ENCODE measurements around the gene NPY2R. TPM values are rescaled to one million over a fixed set of nuclear protein-coding genes. Genes with fewer than 3 reads are reported as not detected.

The NPY2R gene
- total and polyA plus RNA-seq, 5 donors from 2014 or later = not detected

- no peak for ATAC-seq (ENCODE audit: low read depth in 2 of 2)
- Histone ChIP-seq H3K4me3 (ENCODE audit: low read depth, low read length) (no peak overlapping the region), H3K9me3 (ENCODE audit: control insufficient read depth in 2 of 2, low read length in 2 of 2) (no peaks in the 10 kb centered on the region), H3K36me3 (ENCODE audit: control insufficient read depth, insufficient read depth, low read length) (no peaks in the 10 kb centered on the region), H3K27me3 (ENCODE audit: control insufficient read depth, insufficient read depth, low read length) (no peaks in the 10 kb centered on the region), H3K4me1 (ENCODE audit: control insufficient read depth, insufficient read depth, low read length, poor library complexity, severe bottlenecking) (no peaks in the 10 kb centered on the region), H3K27ac (ENCODE audit: insufficient read depth, low read length, poor library complexity, severe bottlenecking) (no peak overlapping the region)
- Mint-ChIP-seq H3K9me3 (peaks cover 0 to 4% (median 0%) of the 10 kb centered on the region in 7 donors), H3K4me3 (no peak overlapping the region), H3K27ac (no peak overlapping the region), H3K27me3 (no peaks in the 10 kb centered on the region), H3K4me1 (no peaks in the 10 kb centered on the region), H3K36me3 (no peaks in the 10 kb centered on the region)
- DNase-seq = no peak
Observed at GRCh38 chr4:155234206-155234605, 25.8 kb downstream of the NPY2R start.

DNA sequence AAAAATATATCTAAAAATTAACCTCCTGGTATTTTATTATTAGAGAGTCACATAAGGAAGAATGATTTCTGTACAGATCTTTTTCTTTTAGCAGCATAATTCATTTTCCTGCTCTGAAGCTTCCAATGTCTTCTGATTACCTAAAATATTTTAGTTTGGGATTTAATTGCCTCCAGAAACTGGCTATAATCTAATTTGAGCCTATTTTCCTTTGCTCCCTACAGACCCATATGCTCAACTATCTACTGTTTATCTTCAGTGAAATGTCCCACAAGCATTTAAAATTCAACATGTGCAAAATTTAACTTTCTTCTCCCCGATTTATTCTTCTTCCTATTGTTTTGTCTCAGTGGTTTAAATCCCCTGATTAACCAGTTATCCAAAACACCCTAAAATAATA is 29.1 kb downstream of the NPY2R start:
- no peak overlapping the region for H3K4me3 ChIP-seq (ENCODE audit: low read depth, low read length)
- no peaks in the 10 kb centered on the region for H3K27me3 ChIP-seq (ENCODE audit: control insufficient read depth, insufficient read depth, low read length)
- Mint-ChIP-seq H3K4me3 (no peak overlapping the region), H3K36me3 (no peaks in the 10 kb centered on the region), H3K9me3 (peaks cover 0 to 5% (median 0%) of the 10 kb centered on the region in 7 donors), H3K27ac (no peak overlapping the region), H3K27me3 (no peaks in the 10 kb centered on the region), H3K4me1 (no peaks in the 10 kb centered on the region)
- DNase-seq = no peak
- H3K4me1 ChIP-seq (ENCODE audit: control insufficient read depth, insufficient read depth, low read length, poor library complexity, severe bottlenecking) = no peaks in the 10 kb centered on the region
- ATAC-seq (ENCODE audit: low read depth in 2 of 2) = no peak
- H3K27ac ChIP-seq (ENCODE audit: insufficient read depth, low read length, poor library complexity, severe bottlenecking) = no peak overlapping the region
- H3K36me3 ChIP-seq (ENCODE audit: control insufficient read depth, insufficient read depth, low read length) = no peaks in the 10 kb centered on the region
- no peaks in the 10 kb centered on the region for H3K9me3 ChIP-seq (ENCODE audit: control insufficient read depth in 2 of 2, low read length in 2 of 2)

DNA sequence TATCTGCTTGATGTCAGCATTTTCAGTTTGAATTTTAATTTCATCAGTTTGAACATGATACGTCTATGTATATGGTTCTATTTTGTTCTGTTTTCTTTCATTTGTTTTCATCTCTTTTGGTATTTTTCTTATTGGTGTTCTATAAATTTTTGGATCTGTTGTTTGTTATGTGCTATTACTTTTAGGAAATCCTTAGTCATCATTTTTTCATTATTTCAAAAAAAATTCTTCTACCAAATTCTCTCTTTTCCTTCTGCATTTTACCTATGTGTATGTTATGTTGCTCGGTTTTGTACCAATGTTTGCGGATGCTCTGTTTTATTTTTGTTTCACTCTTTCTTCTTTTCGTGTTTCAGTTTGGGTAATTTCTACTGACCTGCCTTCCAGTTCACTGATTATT is 32.8 kb downstream of the NPY2R start:
- Histone ChIP-seq H3K4me1 (ENCODE audit: control insufficient read depth, insufficient read depth, low read length, poor library complexity, severe bottlenecking) (no peaks in the 10 kb centered on the region), H3K4me3 (ENCODE audit: low read depth, low read length) (no peak overlapping the region), H3K27ac (ENCODE audit: insufficient read depth, low read length, poor library complexity, severe bottlenecking) (no peak overlapping the region), H3K27me3 (ENCODE audit: control insufficient read depth, insufficient read depth, low read length) (no peaks in the 10 kb centered on the region), H3K36me3 (ENCODE audit: control insufficient read depth, insufficient read depth, low read length) (no peaks in the 10 kb centered on the region), H3K9me3 (ENCODE audit: control insufficient read depth in 2 of 2, low read length in 2 of 2) (no peaks in the 10 kb centered on the region)
- H3K36me3 Mint-ChIP-seq = no peaks in the 10 kb centered on the region
- DNase-seq (no peak), ATAC-seq (ENCODE audit: low read depth in 2 of 2) (no peak)
- H3K27ac Mint-ChIP-seq = no peak overlapping the region
- H3K27me3 Mint-ChIP-seq = no peaks in the 10 kb centered on the region
- H3K4me1 Mint-ChIP-seq = no peaks in the 10 kb centered on the region
- no peak overlapping the region for H3K4me3 Mint-ChIP-seq
- H3K9me3 Mint-ChIP-seq = peaks cover 0 to 5% (median 0%) of the 10 kb centered on the region in 7 donors

- Histone ChIP-seq H3K27ac (ENCODE audit: insufficient read depth, low read length, poor library complexity, severe bottlenecking) (no peak overlapping the region), H3K4me1 (ENCODE audit: control insufficient read depth, insufficient read depth, low read length, poor library complexity, severe bottlenecking) (no peaks in the 10 kb centered on the region), H3K9me3 (ENCODE audit: control insufficient read depth in 2 of 2, low read length in 2 of 2) (no peaks in the 10 kb centered on the region), H3K36me3 (ENCODE audit: control insufficient read depth, insufficient read depth, low read length) (no peaks in the 10 kb centered on the region), H3K4me3 (ENCODE audit: low read depth, low read length) (no peak overlapping the region), H3K27me3 (ENCODE audit: control insufficient read depth, insufficient read depth, low read length) (no peaks in the 10 kb centered on the region)
- Mint-ChIP-seq H3K36me3 (no peaks in the 10 kb centered on the region), H3K27me3 (no peaks in the 10 kb centered on the region), H3K27ac (no peak overlapping the region), H3K4me3 (no peak overlapping the region), H3K4me1 (no peaks in the 10 kb centered on the region), H3K9me3 (peaks cover 0 to 5% (median 0%) of the 10 kb centered on the region in 7 donors)
- no peak for ATAC-seq (ENCODE audit: low read depth in 2 of 2)
- no peak for DNase-seq
Observed at GRCh38 chr4:155241664-155242063, 33.2 kb downstream of the NPY2R start.

- Mint-ChIP-seq H3K27me3 (no peaks in the 10 kb centered on the region), H3K27ac (no peak overlapping the region), H3K4me1 (no peaks in the 10 kb centered on the region), H3K9me3 (peaks cover 0 to 5% (median 0%) of the 10 kb centered on the region in 7 donors), H3K4me3 (no peak overlapping the region), H3K36me3 (no peaks in the 10 kb centered on the region)
- no peaks in the 10 kb centered on the region for H3K9me3 ChIP-seq (ENCODE audit: control insufficient read depth in 2 of 2, low read length in 2 of 2)
- no peaks in the 10 kb centered on the region for H3K27me3 ChIP-seq (ENCODE audit: control insufficient read depth, insufficient read depth, low read length)
- no peaks in the 10 kb centered on the region for H3K4me1 ChIP-seq (ENCODE audit: control insufficient read depth, insufficient read depth, low read length, poor library complexity, severe bottlenecking)
- ATAC-seq (ENCODE audit: low read depth in 2 of 2) = no peak
- H3K27ac ChIP-seq (ENCODE audit: insufficient read depth, low read length, poor library complexity, severe bottlenecking) = no peak overlapping the region
- H3K4me3 ChIP-seq (ENCODE audit: low read depth, low read length) = no peak overlapping the region
- DNase-seq = no peak
- no peaks in the 10 kb centered on the region for H3K36me3 ChIP-seq (ENCODE audit: control insufficient read depth, insufficient read depth, low read length)
Observed at GRCh38 chr4:155245105-155245504, 36.7 kb downstream of the NPY2R start.

DNA sequence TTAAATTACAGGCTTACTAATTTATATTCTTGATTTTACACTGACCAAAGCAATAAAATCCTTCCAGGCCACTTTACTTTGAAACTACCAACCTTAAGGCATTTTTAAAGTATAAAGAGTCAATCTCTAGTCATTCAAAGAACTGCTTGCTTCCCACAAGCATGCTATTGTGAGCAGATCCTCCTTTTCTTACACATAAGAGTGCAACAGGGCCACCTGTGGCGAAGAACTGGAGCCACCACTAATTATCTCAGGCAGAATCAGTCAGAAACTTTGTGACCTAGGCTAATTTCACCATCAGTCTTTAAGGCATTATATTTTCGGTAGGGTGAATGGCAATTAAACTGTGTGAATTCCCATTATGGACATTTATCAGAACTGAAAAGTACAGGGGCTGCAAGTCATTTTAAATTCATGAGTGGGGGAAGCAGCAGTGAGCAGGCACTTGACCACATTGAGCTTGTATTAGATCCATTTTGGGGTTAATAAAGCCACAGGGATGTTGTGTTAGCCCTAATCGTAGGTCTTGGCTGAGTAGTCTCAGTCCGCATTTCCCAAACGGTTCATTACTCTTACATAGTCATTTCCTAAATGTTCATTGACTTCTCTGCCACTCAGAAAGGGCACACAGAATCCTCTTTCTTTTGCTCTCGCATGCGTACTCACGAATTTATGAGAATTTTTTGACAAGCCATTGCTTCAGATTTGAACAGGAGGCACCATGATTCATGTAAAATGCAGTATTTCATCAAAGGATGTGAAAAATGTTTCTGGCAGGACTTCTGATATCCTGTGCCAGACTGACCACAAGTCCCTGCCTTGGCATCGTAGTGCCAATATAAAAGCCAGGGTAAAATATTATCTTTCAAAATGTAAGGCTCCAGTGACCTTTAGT is 39.8 kb downstream of the NPY2R start:
- Mint-ChIP-seq H3K27me3 (no peaks in the 10 kb centered on the region), H3K36me3 (no peaks in the 10 kb centered on the region), H3K9me3 (peaks cover 0 to 1% (median 0%) of the 10 kb centered on the region in 7 donors), H3K4me1 (no peaks in the 10 kb centered on the region), H3K4me3 (no peak overlapping the region), H3K27ac (no peak overlapping the region)
- H3K27me3 ChIP-seq (ENCODE audit: control insufficient read depth, insufficient read depth, low read length) = no peaks in the 10 kb centered on the region
- H3K4me3 ChIP-seq (ENCODE audit: low read depth, low read length) = no peak overlapping the region
- no peaks in the 10 kb centered on the region for H3K36me3 ChIP-seq (ENCODE audit: control insufficient read depth, insufficient read depth, low read length)
- DNase-seq (no peak), ATAC-seq (ENCODE audit: low read depth in 2 of 2) (no peak)
- no peaks in the 10 kb centered on the region for H3K9me3 ChIP-seq (ENCODE audit: control insufficient read depth in 2 of 2, low read length in 2 of 2)
- no peaks in the 10 kb centered on the region for H3K4me1 ChIP-seq (ENCODE audit: control insufficient read depth, insufficient read depth, low read length, poor library complexity, severe bottlenecking)
- no peak overlapping the region for H3K27ac ChIP-seq (ENCODE audit: insufficient read depth, low read length, poor library complexity, severe bottlenecking)

DNA sequence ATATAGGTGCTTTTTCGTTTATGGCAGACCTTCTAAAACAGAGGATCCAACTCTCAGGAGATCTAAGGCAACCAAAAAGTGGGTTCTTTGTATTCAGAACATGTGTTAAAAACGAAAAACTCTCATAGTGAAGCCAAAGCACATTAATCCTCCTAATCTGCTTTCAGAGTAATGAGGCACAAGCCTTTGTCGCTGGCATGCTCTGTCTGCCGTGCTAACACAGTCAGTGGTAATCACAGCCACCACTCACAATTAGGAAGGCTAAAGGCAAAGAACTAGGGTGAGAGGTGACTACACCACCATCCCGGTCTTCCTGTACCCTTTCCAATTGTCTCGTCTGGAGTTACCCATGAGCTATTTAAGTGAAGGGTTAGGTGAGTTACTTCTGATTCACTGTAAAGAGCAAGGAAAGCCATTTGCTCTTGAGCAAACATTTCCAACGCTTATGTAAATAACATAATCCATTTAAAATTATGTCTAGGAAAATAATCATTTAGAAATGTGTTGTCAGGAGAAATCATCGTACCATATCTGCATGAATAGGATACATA is 40.7 kb downstream of the NPY2R start:
- Mint-ChIP-seq H3K4me3 (no peak overlapping the region), H3K9me3 (peaks cover 0 to 2% (median 0%) of the 10 kb centered on the region in 7 donors), H3K4me1 (no peaks in the 10 kb centered on the region), H3K27ac (no peak overlapping the region), H3K36me3 (no peaks in the 10 kb centered on the region), H3K27me3 (no peaks in the 10 kb centered on the region)
- Histone ChIP-seq H3K9me3 (ENCODE audit: control insufficient read depth in 2 of 2, low read length in 2 of 2) (no peaks in the 10 kb centered on the region), H3K36me3 (ENCODE audit: control insufficient read depth, insufficient read depth, low read length) (no peaks in the 10 kb centered on the region), H3K27ac (ENCODE audit: insufficient read depth, low read length, poor library complexity, severe bottlenecking) (no peak overlapping the region), H3K4me3 (ENCODE audit: low read depth, low read length) (no peak overlapping the region), H3K27me3 (ENCODE audit: control insufficient read depth, insufficient read depth, low read length) (no peaks in the 10 kb centered on the region), H3K4me1 (ENCODE audit: control insufficient read depth, insufficient read depth, low read length, poor library complexity, severe bottlenecking) (no peaks in the 10 kb centered on the region)
- DNase-seq (no peak), ATAC-seq (ENCODE audit: low read depth in 2 of 2) (no peak)

DNA sequence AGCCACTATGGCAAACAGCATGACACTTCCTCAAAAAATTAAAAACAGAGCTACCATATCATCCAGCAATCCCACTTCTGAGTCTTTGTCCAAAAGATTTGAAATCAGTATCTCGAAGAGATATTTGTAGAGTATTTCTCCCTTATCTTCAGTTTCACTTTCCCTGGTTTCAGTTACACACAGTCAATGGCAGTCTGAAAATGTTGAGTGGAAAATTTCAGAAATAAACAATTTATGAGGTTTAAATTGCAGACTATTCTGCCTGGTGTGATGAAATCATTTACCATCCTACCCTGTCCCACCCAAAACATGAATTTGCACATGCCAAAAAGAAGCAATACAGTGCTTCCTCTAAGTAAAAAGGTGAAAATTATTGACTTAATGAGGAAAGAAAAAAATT is 43.9 kb downstream of the NPY2R start:
- no peaks in the 10 kb centered on the region for H3K27me3 ChIP-seq (ENCODE audit: control insufficient read depth, insufficient read depth, low read length)
- no peaks in the 10 kb centered on the region for H3K9me3 ChIP-seq (ENCODE audit: control insufficient read depth in 2 of 2, low read length in 2 of 2)
- no peaks in the 10 kb centered on the region for H3K36me3 ChIP-seq (ENCODE audit: control insufficient read depth, insufficient read depth, low read length)
- Mint-ChIP-seq H3K4me3 (no peak overlapping the region), H3K36me3 (no peaks in the 10 kb centered on the region), H3K4me1 (no peaks in the 10 kb centered on the region), H3K27me3 (no peaks in the 10 kb centered on the region), H3K9me3 (peaks cover 0 to 2% (median 0%) of the 10 kb centered on the region in 7 donors), H3K27ac (no peak overlapping the region)
- ATAC-seq (ENCODE audit: low read depth in 2 of 2) (no peak), DNase-seq (no peak)
- H3K27ac ChIP-seq (ENCODE audit: insufficient read depth, low read length, poor library complexity, severe bottlenecking) = no peak overlapping the region
- H3K4me3 ChIP-seq (ENCODE audit: low read depth, low read length) = no peak overlapping the region
- H3K4me1 ChIP-seq (ENCODE audit: control insufficient read depth, insufficient read depth, low read length, poor library complexity, severe bottlenecking) = no peaks in the 10 kb centered on the region

Data from CD4-positive, CD25-positive, alpha-beta regulatory T cell (primary cell).